Smooth muscle cell (in vitro differentiated cells): Measurements from ENCODE around the gene CASS4. TPM values are rescaled to one million over a fixed set of nuclear protein-coding genes. Genes with fewer than 3 reads are reported as not detected.

Experiments used
- DNase-seq: peaks from one replicate; lab custom pipeline; 2025; ENCODE audit not compliant: unreplicated experiment; lab: John Stamatoyannopoulos, UW
- H2AFZ ChIP-seq: fragments of 200-600 bp; sonication (generic); 2 replicates; pipeline ENCODE4 v1.6.0; 2016; ENCODE audit warnings: antibody characterized with exemption, low read depth, mild to moderate bottlenecking
- H3F3A ChIP-seq: fragments of 200-600 bp; sonication (generic); 2 replicates; pipeline ENCODE4 v1.6.0; 2017; ENCODE audit warnings: antibody characterized with exemption, low read depth
- H3K27ac ChIP-seq: fragments of 200-600 bp; sonication (generic); 2 replicates; pipeline ENCODE4 v1.5.1; 2016; ENCODE audit warnings: low read depth, mild to moderate bottlenecking
- H3K27me3 ChIP-seq: fragments of 200-600 bp; sonication (generic); 2 replicates; pipeline ENCODE4 v1.6.1; 2016; ENCODE audit warnings: low read depth, mild to moderate bottlenecking
- H3K36me3 ChIP-seq: fragments of 200-600 bp; sonication (generic); 2 replicates; pipeline ENCODE4 v1.5.1; 2016; ENCODE audit warnings: low read depth
- H3K4me1 ChIP-seq: fragments of 200-600 bp; sonication (generic); 2 replicates; pipeline ENCODE4 v1.5.1; 2016; ENCODE audit warnings: low read depth
- H3K4me2 ChIP-seq: fragments of 200-600 bp; sonication (generic); 2 replicates; pipeline ENCODE4 v1.6.0; 2016; ENCODE audit warnings: mild to moderate bottlenecking
- H3K4me3 ChIP-seq: fragments of 200-600 bp; sonication (generic); 2 replicates; pipeline ENCODE4 v1.5.1; 2016; ENCODE audit warnings: mild to moderate bottlenecking
- H3K79me2 ChIP-seq: fragments of 200-600 bp; sonication (generic); 2 replicates; pipeline ENCODE4 v1.6.0; 2016; ENCODE audit warnings: low read depth, mild to moderate bottlenecking
- H3K9ac ChIP-seq: fragments of 200-600 bp; sonication (generic); 2 replicates; pipeline ENCODE4 v1.6.0; 2016; ENCODE audit warnings: low read depth
- H3K9me3 ChIP-seq: fragments of 200-600 bp; sonication (generic); replicated peaks from 2 replicates; pipeline ENCODE4 v1.5.1; 2016; ENCODE audit warnings: low read depth
- H4K20me1 ChIP-seq: fragments of 200-600 bp; sonication (generic); 2 replicates; pipeline ENCODE4 v1.6.0; 2016; ENCODE audit warnings: low read depth
- WGBS: methylation state at CpG from one replicate; pipeline ENCODE4 v1.1.7; 2016; ENCODE audit warnings: low lambda C conversion rate; 5-methylcytosine and 5-hydroxymethylcytosine counted together
- polyA plus RNA-seq: library from polyadenylated mRNA; unstranded; fragments of >200 nt; fragmentation: Nextera tagmentation; extraction: Ambion mirVana; gene quantifications from 2 replicates; pipeline ENCODE4 v1.2.1, GENCODE V29; 2016
- small RNA-seq: library from RNA; depleted of rRNA; stranded (forward); fragments of <200 nt; gene quantifications from one replicate; pipeline ENCODE3, GENCODE V24; 2014
- total RNA-seq: library from RNA; depleted of rRNA; stranded (reverse); fragments of >200 nt; gene quantifications from 2 replicates; pipeline ENCODE4 v1.2.3, GENCODE V29; 2014
- TF ChIP-seq, protein P1 (sequence below): fragments of 200-600 bp; sonication (generic); IDR thresholded peaks from 2 replicates; pipeline ENCODE4 v1.5.1; 2017; ENCODE audit warnings: borderline replicate concordance, mild to moderate bottlenecking, antibody characterized with exemption; ENCODE audit not compliant: insufficient read depth, poor library complexity, severe bottlenecking

Gene CASS4
- total and polyA plus RNA-seq, 2 experiments from 2014 or later: 0.07 to 0.22 TPM

DNA sequence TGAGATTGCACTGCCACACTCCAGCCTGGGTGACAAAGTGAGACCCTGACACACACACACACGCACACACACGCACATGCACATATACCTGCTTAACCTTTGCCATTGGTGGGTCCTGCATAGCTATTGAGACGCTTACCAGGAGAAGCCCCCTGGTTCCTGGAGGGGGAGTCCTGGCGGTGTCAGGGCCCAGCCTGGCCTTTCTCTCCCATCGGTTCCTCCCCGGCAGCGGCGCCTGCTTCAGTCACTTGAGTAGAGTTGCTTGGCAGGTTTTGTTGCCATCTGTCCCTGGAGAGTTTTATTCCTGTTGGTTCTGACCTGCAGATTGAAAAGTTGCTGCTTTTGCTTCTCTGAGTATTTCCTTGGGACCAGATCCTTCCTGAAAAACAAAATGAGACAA, 91.9 kb downstream of the CASS4 start:
- no peaks in the 10 kb centered on the region for H3K27me3 ChIP-seq
- no peaks in the 10 kb centered on the region for H3K36me3 ChIP-seq
- H3K4me2 ChIP-seq: no peak overlapping the region
- peaks cover 10% of the 10 kb centered on the region for H3K79me2 ChIP-seq
- H3K9ac ChIP-seq: no peak overlapping the region
- no peaks in the 10 kb centered on the region for H3K4me1 ChIP-seq
- no peak for DNase-seq
- H3K4me3 ChIP-seq: no peak overlapping the region
- no peak overlapping the region for H2AFZ ChIP-seq
- H3K9me3 ChIP-seq: no peaks in the 10 kb centered on the region
- H4K20me1 ChIP-seq: peaks cover 35% of the 10 kb centered on the region
- H3F3A ChIP-seq: no peaks in the 10 kb centered on the region
- H3K27ac ChIP-seq: no peak overlapping the region
- 89% methylated on average over 8 of the region's 8 CpGs for whole genome bisulfite sequencing
- TF ChIP-seq, protein P1, sequence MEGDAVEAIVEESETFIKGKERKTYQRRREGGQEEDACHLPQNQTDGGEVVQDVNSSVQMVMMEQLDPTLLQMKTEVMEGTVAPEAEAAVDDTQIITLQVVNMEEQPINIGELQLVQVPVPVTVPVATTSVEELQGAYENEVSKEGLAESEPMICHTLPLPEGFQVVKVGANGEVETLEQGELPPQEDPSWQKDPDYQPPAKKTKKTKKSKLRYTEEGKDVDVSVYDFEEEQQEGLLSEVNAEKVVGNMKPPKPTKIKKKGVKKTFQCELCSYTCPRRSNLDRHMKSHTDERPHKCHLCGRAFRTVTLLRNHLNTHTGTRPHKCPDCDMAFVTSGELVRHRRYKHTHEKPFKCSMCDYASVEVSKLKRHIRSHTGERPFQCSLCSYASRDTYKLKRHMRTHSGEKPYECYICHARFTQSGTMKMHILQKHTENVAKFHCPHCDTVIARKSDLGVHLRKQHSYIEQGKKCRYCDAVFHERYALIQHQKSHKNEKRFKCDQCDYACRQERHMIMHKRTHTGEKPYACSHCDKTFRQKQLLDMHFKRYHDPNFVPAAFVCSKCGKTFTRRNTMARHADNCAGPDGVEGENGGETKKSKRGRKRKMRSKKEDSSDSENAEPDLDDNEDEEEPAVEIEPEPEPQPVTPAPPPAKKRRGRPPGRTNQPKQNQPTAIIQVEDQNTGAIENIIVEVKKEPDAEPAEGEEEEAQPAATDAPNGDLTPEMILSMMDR: no peak

DNA sequence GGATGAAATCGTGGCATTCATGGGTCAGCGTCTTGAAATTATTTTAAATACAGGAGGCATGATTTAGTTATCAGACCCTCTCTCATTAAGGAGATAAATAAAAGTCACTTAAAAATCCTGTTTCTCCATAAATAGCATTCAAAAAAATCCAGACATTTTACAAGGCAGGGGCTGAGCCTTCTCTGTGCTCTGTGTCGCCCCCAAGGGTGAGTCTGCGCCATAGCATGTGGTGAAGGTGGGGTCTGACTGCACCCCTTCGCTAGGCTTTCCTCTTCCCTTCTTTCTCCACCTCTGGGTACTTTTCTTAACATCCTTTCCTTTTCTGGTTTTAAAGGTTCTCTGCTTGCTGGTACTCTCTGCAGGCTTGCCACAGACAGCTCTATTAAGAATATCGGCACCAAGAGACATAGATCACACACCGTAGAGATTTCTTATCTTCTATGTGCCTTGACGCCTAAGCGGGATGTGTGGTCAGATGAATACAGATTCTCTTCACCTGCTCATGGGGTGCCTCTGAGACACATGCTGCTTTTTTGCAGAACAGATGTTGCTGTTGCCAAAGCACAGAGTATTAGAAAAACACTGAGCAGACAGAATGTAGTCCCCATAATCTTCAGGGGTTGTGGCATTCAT, 92.4 kb downstream of the CASS4 start:
- Histone ChIP-seq H3K27ac (no peak overlapping the region), H3K9me3 (no peaks in the 10 kb centered on the region), H3K4me3 (no peak overlapping the region), H2AFZ (no peak overlapping the region), H3K9ac (no peak overlapping the region), H3F3A (no peaks in the 10 kb centered on the region), H3K4me2 (no peak overlapping the region), H3K27me3 (no peaks in the 10 kb centered on the region), H4K20me1 (peaks cover 39% of the 10 kb centered on the region), H3K79me2 (peaks cover 10% of the 10 kb centered on the region), H3K36me3 (no peaks in the 10 kb centered on the region), H3K4me1 (no peaks in the 10 kb centered on the region)
- no peak for DNase-seq
- TF ChIP-seq, protein P1: peak; percentile 42
- WGBS: 79% methylated on average over 9 of the region's 9 CpGs

DNA sequence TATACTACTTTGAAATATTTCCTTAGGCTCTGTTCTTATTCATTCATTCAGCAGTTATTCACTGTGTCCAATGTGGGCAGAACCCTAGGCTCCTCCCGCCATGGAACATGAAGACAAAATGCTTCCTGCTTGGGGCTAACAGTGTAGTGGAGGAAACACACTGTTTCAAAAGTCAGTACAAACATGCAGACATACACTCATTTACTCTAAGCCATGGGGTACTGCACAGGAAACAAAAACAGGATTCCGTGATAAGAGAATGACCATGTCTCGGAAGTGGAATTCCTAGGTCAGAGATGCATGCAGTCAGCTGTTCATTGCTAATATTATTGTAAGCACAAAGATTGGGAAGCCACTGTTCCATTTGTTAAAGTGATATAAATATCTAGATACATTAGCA, 94.0 kb downstream of the CASS4 start:
- Histone ChIP-seq H3K4me2 (no peak overlapping the region), H3K4me1 (no peaks in the 10 kb centered on the region), H4K20me1 (peaks cover 37% of the 10 kb centered on the region), H3K36me3 (no peaks in the 10 kb centered on the region), H3K79me2 (peaks cover 2% of the 10 kb centered on the region), H3K27me3 (no peaks in the 10 kb centered on the region), H3K4me3 (no peak overlapping the region), H3K9me3 (no peaks in the 10 kb centered on the region), H2AFZ (no peak overlapping the region), H3F3A (no peaks in the 10 kb centered on the region), H3K9ac (no peak overlapping the region), H3K27ac (no peak overlapping the region)
- no peak for DNase-seq
- WGBS: 30% methylated on average over 3 of the region's 3 CpGs
- TF ChIP-seq, protein P1: no peak

Small RNAs within 50 kb of the gene (small RNA-seq; reads per million reads assigned to genes)
- gene RPL39P: not detected

Other genes with a start within 250 kb of the CASS4 start
- gene MC3R, start 163.5 kb upstream of the CASS4 start, total RNA-seq: not detected in 2 replicates
- gene MC3R, start 163.5 kb upstream of the CASS4 start, polyA plus RNA-seq: not detected in 2 replicates
- gene FAM210B, start 53.3 kb upstream of the CASS4 start, total RNA-seq: 32.3 and 38.2 TPM in 2 replicates
- 32.0 and 43.7 TPM in 2 replicates for gene FAM210B, start 53.3 kb upstream of the CASS4 start, polyA plus RNA-seq
- gene AURKA, start 20.0 kb upstream of the CASS4 start, total RNA-seq: 9.2 and 12.7 TPM in 2 replicates
- gene AURKA, start 20.0 kb upstream of the CASS4 start, polyA plus RNA-seq: 13.8 and 13.9 TPM in 2 replicates
- gene CSTF1, start 19.6 kb upstream of the CASS4 start, total RNA-seq: 38.5 and 52.4 TPM in 2 replicates
- gene CSTF1, start 19.6 kb upstream of the CASS4 start, polyA plus RNA-seq: 21.6 and 27.8 TPM in 2 replicates
- gene RTF2, start 56.4 kb downstream of the CASS4 start, total RNA-seq: 35.1 and 38.0 TPM in 2 replicates
- gene RTF2, start 56.4 kb downstream of the CASS4 start, polyA plus RNA-seq: 106 and 109 TPM in 2 replicates
- gene FAM209A, start 112.5 kb downstream of the CASS4 start, total RNA-seq: not detected in 2 replicates
- gene FAM209A, start 112.5 kb downstream of the CASS4 start, polyA plus RNA-seq: 0.35 TPM in 1 of 2 replicates, not detected in the other
- 2.6 TPM in 1 of 2 replicates, not detected in the other for gene FAM209B, start 121.0 kb downstream of the CASS4 start, total RNA-seq
- 0.27 and 1.4 TPM in 2 replicates for gene FAM209B, start 121.0 kb downstream of the CASS4 start, polyA plus RNA-seq
- gene TFAP2C, start 217.0 kb downstream of the CASS4 start, total RNA-seq: 3.4 and 5.8 TPM in 2 replicates
- gene TFAP2C, start 217.0 kb downstream of the CASS4 start, polyA plus RNA-seq: 2.5 and 7.3 TPM in 2 replicates